Measurements from ENCODE around the gene MUC13. TPM values are rescaled to one million over a fixed set of nuclear protein-coding genes. Genes with fewer than 3 reads are reported as not detected.

Gene MUC13
- total RNA-seq, 4 donors from 2014 or later = 0.19 TPM; not detected in 3

- no peak for DNase-seq
- Histone ChIP-seq H3K36me3 (peaks cover 0 to 57% (median 0%) of the 10 kb centered on the region in 3 donors), H3K4me3 (no peak overlapping the region), H3K27ac (no peak overlapping the region), H3K4me1 (peaks cover 0 to 50% (median 3%) of the 10 kb centered on the region in 3 donors), H3K9me3 (no peaks in the 10 kb centered on the region), H3K27me3 (no peaks in the 10 kb centered on the region)
- WGBS, 2 donors = 85 to 94% methylated on average over 2 of the region's 2 CpGs
- TF ChIP-seq CTCF (IDR thresholded peaks at IDR 0.05) (no peak), POLR2A (IDR thresholded peaks at IDR 0.05) (no peak)
- intact Hi-C loops (cut with DNase I) = no loop called here
These were observed 77.9 kb downstream of the MUC13 start for GRCh38 chr3:124856677-124857076.

Other genes with a start within 250 kb of the MUC13 start
- 10 to 100 TPM; 11.6 to 33.5 (median 29.2) TPM for gene UMPS, start 204.3 kb downstream of the MUC13 start, total RNA-seq
- gene ITGB5, start 47.4 kb downstream of the MUC13 start, total RNA-seq = 100 to 1,000 TPM in 1 of 4 donors, 10 to 100 TPM in 3; 68.4 to 114 (median 79.7) TPM
- 10 to 100 TPM; 13.3 to 37.2 (median 22.5) TPM for gene HEG1, start 121.2 kb upstream of the MUC13 start, total RNA-seq

Data from esophagus squamous epithelium (tissue), 5 donors.